Measurements from ENCODE around the gene SLC4A7. TPM values are rescaled to one million over a fixed set of nuclear protein-coding genes. Genes with fewer than 3 reads are reported as not detected.

Gene SLC4A7
- total RNA-seq, 2 experiments from 2014 or later: 46.4 to 53.0 TPM

GRCh38 chr3:27384191-27384590 is 100.0 kb downstream of the SLC4A7 start:
- Mint-ChIP-seq H3K36me3 (ENCODE audit: low read depth) (peaks cover 22% of the 10 kb centered on the region), H3K27ac (no peak overlapping the region), H3K4me1 (peaks cover 6% of the 10 kb centered on the region), H3K4me3 (no peak overlapping the region), H3K27me3 (no peaks in the 10 kb centered on the region), H3K9me3 (ENCODE audit: low read depth) (no peaks in the 10 kb centered on the region)
- ChIA-PET CTCF (no interaction called here), POLR2A (no interaction called here)
- no peak for DNase-seq
- intact Hi-C loops (cut with DNase I, micrococcal nuclease): no loop called here
- no peak for ATAC-seq

DNA sequence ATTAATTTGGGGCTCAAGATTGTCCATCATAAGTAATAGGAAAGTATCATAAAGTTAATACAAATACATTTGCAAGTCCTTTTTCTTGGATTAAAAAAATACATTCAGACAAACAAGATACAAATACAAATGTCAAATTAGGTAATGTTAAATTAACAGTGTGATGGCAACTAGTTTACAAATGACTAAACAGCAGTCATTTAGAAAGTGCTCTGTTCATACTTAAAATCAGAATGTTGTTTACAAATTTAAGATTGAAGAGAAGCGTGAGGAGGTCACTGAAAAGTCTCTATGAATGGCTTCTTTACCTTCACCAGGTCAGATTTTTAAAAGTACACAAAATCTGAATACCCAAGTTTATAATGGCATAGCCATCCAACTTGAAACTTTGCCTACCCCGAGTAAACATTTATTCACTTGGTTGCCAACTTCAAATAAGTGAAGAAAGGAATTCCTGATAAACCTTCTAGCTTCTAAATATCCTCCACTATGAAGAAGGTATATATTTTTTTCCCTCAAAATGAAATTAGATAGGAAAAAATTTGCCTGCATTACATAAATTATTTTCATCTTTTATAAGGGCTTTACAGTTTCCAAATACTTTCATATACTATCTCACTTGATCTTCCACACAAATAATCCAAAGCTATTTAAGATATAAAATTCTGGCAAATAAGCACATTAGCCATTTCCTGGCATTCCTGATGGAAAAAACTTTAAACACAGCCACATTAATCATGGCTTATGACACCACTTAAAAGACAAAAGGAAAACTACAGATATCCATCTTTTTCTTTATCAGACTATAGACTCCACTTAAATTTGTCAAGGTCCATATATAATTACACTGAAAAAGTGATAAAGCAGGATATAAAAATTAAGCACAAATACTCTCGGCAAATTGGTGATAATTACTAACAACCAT is 103.5 kb downstream of the SLC4A7 start:
- Mint-ChIP-seq H3K9me3 (ENCODE audit: low read depth) (no peaks in the 10 kb centered on the region), H3K4me3 (no peak overlapping the region), H3K4me1 (peaks cover 6% of the 10 kb centered on the region), H3K36me3 (ENCODE audit: low read depth) (peaks cover 17% of the 10 kb centered on the region), H3K27ac (no peak overlapping the region), H3K27me3 (no peaks in the 10 kb centered on the region)
- intact Hi-C loops (cut with DNase I, micrococcal nuclease): loop anchor here in 1 of 2 experiments (1.0 kb wide), 1 partner anchor 9 kb away; no protein-coding TSS in a partner anchor
- DNase-seq (no peak), ATAC-seq (no peak)
- CTCF ChIA-PET: interaction anchor here (1.0 to 1.5 kb wide), 4 partner anchors 13 to 182 kb away, joined by 3 to 4 read pairs (median 4); no protein-coding TSS in a partner anchor
- POLR2A ChIA-PET: no interaction called here

GRCh38 chr3:27378331-27378730 is 105.9 kb downstream of the SLC4A7 start:
- DNase-seq (no peak), ATAC-seq (no peak)
- ChIA-PET CTCF (no interaction called here), POLR2A (no interaction called here)
- Mint-ChIP-seq H3K27me3 (no peaks in the 10 kb centered on the region), H3K36me3 (ENCODE audit: low read depth) (peaks cover 8% of the 10 kb centered on the region), H3K27ac (no peak overlapping the region), H3K9me3 (ENCODE audit: low read depth) (no peaks in the 10 kb centered on the region), H3K4me1 (peaks cover 6% of the 10 kb centered on the region), H3K4me3 (no peak overlapping the region)
- intact Hi-C loops (cut with DNase I, micrococcal nuclease): loop anchor here in 1 of 2 experiments (5.0 kb wide), 1 partner anchor 89 kb away; no protein-coding TSS in a partner anchor

GRCh38 chr3:27376109-27376772 is 107.9 kb downstream of the SLC4A7 start:
- no peak overlapping the region for H3K27ac Mint-ChIP-seq
- H3K4me3 Mint-ChIP-seq: no peak overlapping the region
- peaks cover 4% of the 10 kb centered on the region for H3K36me3 Mint-ChIP-seq (ENCODE audit: low read depth)
- ChIA-PET POLR2A (no interaction called here), CTCF (interaction anchor here (1.5 kb wide), 1 partner anchor 58 kb away, joined by 3 read pairs; no protein-coding TSS in a partner anchor)
- ATAC-seq: no peak
- peaks cover 6% of the 10 kb centered on the region for H3K4me1 Mint-ChIP-seq
- no peaks in the 10 kb centered on the region for H3K27me3 Mint-ChIP-seq
- intact Hi-C loops (cut with DNase I, micrococcal nuclease): loop anchor here in 1 of 2 experiments (5.0 kb wide), 1 partner anchor 91 kb away; no protein-coding TSS in a partner anchor
- H3K9me3 Mint-ChIP-seq (ENCODE audit: low read depth): no peaks in the 10 kb centered on the region
- DNase-seq: no peak

GRCh38 chr3:27368831-27369607 is 115.2 kb downstream of the SLC4A7 start, which contains the start of gene NEK10:
TSS of gene NEK10 (minus strand) at chr3:27369383. CDS start at chr3:27352882, 16,501 bp downstream.
- ATAC-seq: peak; percentile 99
- CTCF ChIA-PET: interaction anchor here (0.8 to 1.2 kb wide), 2 partner anchors 98 to 309 kb away, joined by 3 to 5 read pairs; no protein-coding TSS in a partner anchor
- H3K36me3 Mint-ChIP-seq (ENCODE audit: low read depth): no peaks in the 10 kb centered on the region
- intact Hi-C loops (cut with DNase I, micrococcal nuclease): loop anchor here (1.0 to 5.0 kb wide), 2 partner anchors 115 to 978 kb away; partner anchors contain the start of genes SLC4A7 (in 2 of the 2), AZI2 (in 1 of the 2) and ZCWPW2 (in 1 of the 2)
- peaks cover 14% of the 10 kb centered on the region for H3K4me1 Mint-ChIP-seq
- peak; percentile 95 for DNase-seq
- no peaks in the 10 kb centered on the region for H3K27me3 Mint-ChIP-seq
- H3K4me3 Mint-ChIP-seq: peak within 1 kb of the TSS; percentile 92
- POLR2A ChIA-PET: interaction anchor here (0.9 kb wide), 1 partner anchor 607 kb away, joined by 3 read pairs; no protein-coding TSS in a partner anchor
- H3K27ac Mint-ChIP-seq: peak within 1 kb of the TSS; percentile 72
- no peaks in the 10 kb centered on the region for H3K9me3 Mint-ChIP-seq (ENCODE audit: low read depth)

DNA sequence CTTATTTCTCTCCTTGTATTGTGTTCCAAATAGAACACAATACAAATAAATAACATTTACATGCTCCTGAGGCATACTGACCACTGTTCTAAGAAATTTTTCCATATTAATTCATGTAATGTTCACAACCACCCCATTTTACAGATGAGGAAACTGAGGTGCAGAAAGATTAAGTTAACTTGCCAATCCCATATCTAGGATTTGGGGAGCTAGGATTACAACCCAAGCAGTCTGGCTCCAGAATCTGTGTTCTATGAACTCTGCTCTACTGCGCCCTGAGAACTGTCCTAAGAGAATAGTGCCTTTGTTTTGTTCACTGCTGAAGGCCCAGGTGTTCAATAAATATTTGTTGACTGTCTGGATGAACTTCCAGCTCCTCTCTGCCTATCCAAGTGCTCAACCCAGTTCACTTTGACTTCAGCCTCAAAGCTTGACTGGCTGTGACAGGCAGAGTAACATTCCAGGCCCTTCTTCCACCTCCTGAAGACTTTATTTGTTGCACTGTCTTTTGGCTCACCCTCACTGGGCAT is 118.1 kb downstream of the SLC4A7 start:
- ATAC-seq: no peak
- Mint-ChIP-seq H3K4me1 (peaks cover 14% of the 10 kb centered on the region), H3K36me3 (ENCODE audit: low read depth) (no peaks in the 10 kb centered on the region), H3K4me3 (no peak overlapping the region), H3K27me3 (no peaks in the 10 kb centered on the region), H3K27ac (no peak overlapping the region), H3K9me3 (ENCODE audit: low read depth) (no peaks in the 10 kb centered on the region)
- POLR2A ChIA-PET: no interaction called here
- CTCF ChIA-PET: interaction anchor here (1.1 kb wide), 1 partner anchor 91 kb away, joined by 3 read pairs; no protein-coding TSS in a partner anchor
- intact Hi-C loops (cut with DNase I, micrococcal nuclease): loop anchor here in 1 of 2 experiments (5.0 kb wide), 1 partner anchor 981 kb away; the partner anchor contains the start of genes AZI2 and ZCWPW2
- DNase-seq: no peak

DNA sequence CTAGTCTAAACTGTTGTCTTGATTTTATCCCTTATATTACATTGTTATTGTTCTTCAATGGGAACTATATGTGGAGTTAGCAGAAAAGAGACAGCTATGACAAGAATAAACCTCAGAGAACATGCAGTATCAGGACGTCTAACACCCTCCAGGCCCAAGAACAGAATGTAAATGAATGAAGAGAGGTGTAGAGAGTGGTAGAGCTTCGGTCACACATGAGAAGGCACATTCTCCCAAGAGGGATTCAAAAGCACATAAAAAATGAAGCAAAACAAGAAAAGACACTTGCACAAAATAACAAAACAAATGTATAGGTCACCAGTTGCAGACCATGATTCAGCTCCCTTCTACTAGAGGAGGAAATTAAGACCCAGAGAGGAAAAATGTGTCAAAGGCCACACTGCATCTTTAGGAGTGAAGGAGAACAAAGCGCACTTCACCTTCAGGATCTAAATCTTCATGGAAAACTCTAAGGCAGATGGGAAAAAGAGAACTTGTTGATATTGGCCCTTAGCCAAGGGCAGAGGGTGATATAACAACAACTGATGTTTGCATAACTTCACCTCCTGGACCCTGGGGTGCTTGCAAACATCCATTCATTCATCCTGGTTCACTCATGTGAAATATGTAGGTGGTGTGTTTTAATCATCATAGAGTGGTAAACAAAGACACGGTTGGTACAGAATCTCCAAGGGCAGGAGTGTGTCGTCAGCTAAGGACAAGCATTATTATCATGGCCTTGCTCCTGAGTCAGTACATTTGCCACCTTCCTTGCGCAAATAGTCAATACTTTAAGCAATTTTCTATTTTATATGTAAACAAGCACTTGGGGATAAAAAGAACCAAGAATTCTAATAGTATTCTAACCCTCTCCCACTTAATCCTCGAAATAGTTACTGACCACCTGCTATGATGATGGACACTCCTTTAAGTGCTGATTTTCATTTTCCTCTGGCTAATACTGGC is 123.8 kb downstream of the SLC4A7 start:
- H3K4me3 Mint-ChIP-seq: no peak overlapping the region

GRCh38 chr3:27358372-27358771 is 125.8 kb downstream of the SLC4A7 start:
- ChIA-PET POLR2A (no interaction called here), CTCF (interaction anchor here (0.6 to 1.5 kb wide), 10 partner anchors 9 to 327 kb away, joined by 3 to 5 read pairs (median 4); no protein-coding TSS in a partner anchor)
- H3K36me3 Mint-ChIP-seq (ENCODE audit: low read depth): no peaks in the 10 kb centered on the region
- DNase-seq (no peak), ATAC-seq (no peak)
- H3K27ac Mint-ChIP-seq: peak overlapping the region; percentile 32
- no peak overlapping the region for H3K4me3 Mint-ChIP-seq
- H3K4me1 Mint-ChIP-seq: peaks cover 26% of the 10 kb centered on the region
- no peaks in the 10 kb centered on the region for H3K27me3 Mint-ChIP-seq
- no peaks in the 10 kb centered on the region for H3K9me3 Mint-ChIP-seq (ENCODE audit: low read depth)
- intact Hi-C loops (cut with DNase I, micrococcal nuclease): no loop called here

More for the DNA sequence above, 123.8 kb downstream of the SLC4A7 start:
- no peaks in the 10 kb centered on the region for H3K36me3 Mint-ChIP-seq (ENCODE audit: low read depth)
- no peaks in the 10 kb centered on the region for H3K27me3 Mint-ChIP-seq
- DNase-seq (no peak), ATAC-seq (no peak)
- H3K9me3 Mint-ChIP-seq (ENCODE audit: low read depth): no peaks in the 10 kb centered on the region
- ChIA-PET CTCF (interaction anchor here (1.2 to 1.4 kb wide), 2 partner anchors 11 to 321 kb away, joined by 3 to 4 read pairs; no protein-coding TSS in a partner anchor), POLR2A (no interaction called here)
- intact Hi-C loops (cut with DNase I, micrococcal nuclease): no loop called here
- no peak overlapping the region for H3K27ac Mint-ChIP-seq
- H3K4me1 Mint-ChIP-seq: peaks cover 26% of the 10 kb centered on the region

- intact Hi-C loops (cut with DNase I, micrococcal nuclease): loop anchor here (1.0 to 2.0 kb wide), 3 partner anchors 110 to 324 kb away; no protein-coding TSS in a partner anchor
- no peak overlapping the region for H3K27ac Mint-ChIP-seq
- peaks cover 26% of the 10 kb centered on the region for H3K4me1 Mint-ChIP-seq
- no peaks in the 10 kb centered on the region for H3K36me3 Mint-ChIP-seq (ENCODE audit: low read depth)
- ATAC-seq (peak; percentile 94), DNase-seq (peak; percentile 77)
- H3K9me3 Mint-ChIP-seq (ENCODE audit: low read depth): no peaks in the 10 kb centered on the region
- no peak overlapping the region for H3K4me3 Mint-ChIP-seq
- H3K27me3 Mint-ChIP-seq: no peaks in the 10 kb centered on the region
- ChIA-PET POLR2A (no interaction called here), CTCF (interaction anchor here (0.6 to 1.5 kb wide), 9 partner anchors 9 to 327 kb away, joined by 3 to 5 read pairs (median 4); no protein-coding TSS in a partner anchor)
Measured at GRCh38 chr3:27357665-27358258, 126.4 kb downstream of the SLC4A7 start.

Data from activated CD4-positive, alpha-beta T cell treated with anti-CD3 and anti-CD28 coated beads for 36 hours (primary cell).